ENCODE results near the gene RNGTT.

Gene RNGTT

DNA sequence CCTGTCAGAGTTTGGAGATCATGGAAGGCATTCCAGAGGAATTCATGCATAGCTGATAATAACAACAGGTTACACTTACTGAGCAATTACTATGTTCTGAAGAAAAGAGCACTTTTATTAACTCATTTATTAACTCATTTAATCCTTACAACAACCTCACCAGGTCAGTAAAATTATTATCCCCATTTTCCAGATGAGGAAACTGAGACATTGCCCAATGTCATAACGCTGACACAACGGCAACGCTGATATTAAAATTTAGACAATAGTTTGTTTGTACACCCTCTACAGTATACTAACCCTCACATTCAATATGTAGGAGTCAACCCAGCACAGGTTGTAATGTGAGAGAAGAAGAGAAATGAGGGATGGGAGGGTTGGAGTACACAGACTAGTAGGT, 105.0 kb downstream of the RNGTT start:
- TF ChIP-seq, protein P1, sequence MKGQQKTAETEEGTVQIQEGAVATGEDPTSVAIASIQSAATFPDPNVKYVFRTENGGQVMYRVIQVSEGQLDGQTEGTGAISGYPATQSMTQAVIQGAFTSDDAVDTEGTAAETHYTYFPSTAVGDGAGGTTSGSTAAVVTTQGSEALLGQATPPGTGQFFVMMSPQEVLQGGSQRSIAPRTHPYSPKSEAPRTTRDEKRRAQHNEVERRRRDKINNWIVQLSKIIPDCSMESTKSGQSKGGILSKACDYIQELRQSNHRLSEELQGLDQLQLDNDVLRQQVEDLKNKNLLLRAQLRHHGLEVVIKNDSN (IDR thresholded peaks at IDR 0.05), result no peak
- no peak for TF ChIP-seq CREB1 (IDR thresholded peaks at IDR 0.05; ENCODE audit: low read depth)
- no peak for TF ChIP-seq EGR1 (IDR thresholded peaks at IDR 0.05)
- no peak for TF ChIP-seq FOXM1 (IDR thresholded peaks at IDR 0.05; ENCODE audit: borderline replicate concordance, low read depth)
- no peak for TF ChIP-seq YY1 (IDR thresholded peaks at IDR 0.05; ENCODE audit: low read depth)
- no peak for TF ChIP-seq TAF1 (IDR thresholded peaks at IDR 0.05; ENCODE audit: low read depth)
- TF ChIP-seq TCF12 (IDR thresholded peaks at IDR 0.05; ENCODE audit: low read depth), result no peak

DNA sequence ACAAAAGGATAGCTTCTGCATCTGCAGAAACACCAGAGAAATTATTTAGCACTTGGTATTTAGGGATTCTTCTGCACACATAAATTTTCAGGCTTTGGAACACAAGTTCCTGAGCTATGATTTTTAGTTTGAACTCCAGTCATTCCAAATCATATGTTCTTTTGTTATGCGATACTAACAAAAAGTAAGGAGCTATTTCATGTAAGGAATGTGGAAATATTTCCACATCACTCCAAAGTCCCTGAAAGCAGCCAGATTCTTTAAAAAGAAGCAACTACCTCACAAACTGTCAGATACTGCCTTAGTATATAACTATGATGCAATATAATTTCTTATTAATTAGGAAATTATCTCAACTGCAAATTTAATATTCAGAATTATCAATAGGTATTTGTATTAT, 106.9 kb downstream of the RNGTT start:
- no peak for TF ChIP-seq NFIC (IDR thresholded peaks at IDR 0.05)

DNA sequence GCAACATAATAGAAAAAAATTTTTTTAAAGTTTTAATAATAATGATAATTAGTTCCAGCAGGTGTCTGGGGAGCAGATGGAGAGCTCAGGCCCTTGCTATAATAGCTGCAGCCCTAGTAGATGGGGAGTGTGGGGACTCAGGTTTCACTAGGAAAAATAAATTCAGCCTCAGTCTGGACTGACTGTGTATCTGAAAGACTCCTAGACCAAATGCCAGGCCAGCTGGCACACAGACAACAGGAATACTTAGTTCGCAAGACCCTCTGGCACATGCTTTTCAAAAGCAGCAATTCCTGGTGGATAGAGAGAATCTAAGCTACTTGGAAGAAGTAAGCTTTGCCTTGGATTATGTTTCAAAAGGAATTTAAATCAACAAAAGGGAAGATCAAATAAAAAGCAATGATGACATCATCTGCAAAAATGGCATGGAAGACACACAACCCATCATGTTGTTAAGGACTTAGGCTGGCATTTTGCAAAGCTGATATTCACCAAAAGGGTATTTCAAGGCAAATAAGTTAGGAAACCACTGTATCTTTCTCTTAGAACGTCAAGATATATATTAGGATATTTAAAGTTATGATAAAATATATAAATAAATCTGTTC, 107.8 kb downstream of the RNGTT start:
- TF ChIP-seq TEAD4 (IDR thresholded peaks at IDR 0.05), result no peak
- TF ChIP-seq FOXM1 (IDR thresholded peaks at IDR 0.05; ENCODE audit: borderline replicate concordance, low read depth), result no peak
- TF ChIP-seq TAF1 (IDR thresholded peaks at IDR 0.05; ENCODE audit: low read depth), result no peak
- no peak for TF ChIP-seq CEBPB (IDR thresholded peaks at IDR 0.05)

- no peak for TF ChIP-seq TAF1 (IDR thresholded peaks at IDR 0.05; ENCODE audit: low read depth)
- TF ChIP-seq RAD21 (IDR thresholded peaks at IDR 0.05; ENCODE audit: low read depth), result no peak
- TF ChIP-seq, protein P1 (IDR thresholded peaks at IDR 0.05), result no peak
- no peak for TF ChIP-seq EGR1 (IDR thresholded peaks at IDR 0.05)
- TF ChIP-seq CEBPB (IDR thresholded peaks at IDR 0.05), result no peak
- no peak for TF ChIP-seq NFIC (IDR thresholded peaks at IDR 0.05)
- no peak for TF ChIP-seq YY1 (IDR thresholded peaks at IDR 0.05; ENCODE audit: low read depth)
- TF ChIP-seq MAX (IDR thresholded peaks at IDR 0.05), result no peak
- no peak for TF ChIP-seq TEAD4 (IDR thresholded peaks at IDR 0.05)
- TF ChIP-seq CREB1 (IDR thresholded peaks at IDR 0.05; ENCODE audit: low read depth), result no peak
- no peak for TF ChIP-seq TCF12 (IDR thresholded peaks at IDR 0.05; ENCODE audit: low read depth)
- TF ChIP-seq EP300 (IDR thresholded peaks at IDR 0.05; ENCODE audit: borderline replicate concordance), result no peak
- no peak for TF ChIP-seq FOXM1 (IDR thresholded peaks at IDR 0.05; ENCODE audit: borderline replicate concordance, low read depth)
- no peak for TF ChIP-seq ZBTB7A (IDR thresholded peaks at IDR 0.05; ENCODE audit: low read depth)
- TF ChIP-seq REST (IDR thresholded peaks at IDR 0.05; ENCODE audit: low read depth), result no peak
Observed at GRCh38 chr6:88852775-88853174, 110.6 kb downstream of the RNGTT start.

DNA sequence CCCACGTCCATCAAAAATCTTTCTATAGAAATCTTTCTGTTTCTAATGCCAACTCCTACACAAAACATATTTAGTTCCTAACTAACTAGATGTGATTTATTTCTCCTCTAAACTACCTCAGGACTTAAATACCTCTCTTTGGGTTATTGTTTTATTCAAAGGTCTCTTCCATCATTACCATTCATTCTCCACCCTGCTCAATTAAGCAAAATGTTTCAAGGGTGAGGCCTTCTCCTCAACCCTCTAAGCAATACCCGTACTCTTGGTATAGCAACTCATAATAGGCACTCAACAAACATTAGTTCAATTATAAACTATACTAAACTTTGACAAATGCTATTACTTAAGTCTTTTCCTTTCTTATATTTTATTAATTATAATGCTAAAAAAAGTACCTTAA, 111.4 kb downstream of the RNGTT start:
- TF ChIP-seq YY1 (IDR thresholded peaks at IDR 0.05; ENCODE audit: low read depth), result no peak

DNA sequence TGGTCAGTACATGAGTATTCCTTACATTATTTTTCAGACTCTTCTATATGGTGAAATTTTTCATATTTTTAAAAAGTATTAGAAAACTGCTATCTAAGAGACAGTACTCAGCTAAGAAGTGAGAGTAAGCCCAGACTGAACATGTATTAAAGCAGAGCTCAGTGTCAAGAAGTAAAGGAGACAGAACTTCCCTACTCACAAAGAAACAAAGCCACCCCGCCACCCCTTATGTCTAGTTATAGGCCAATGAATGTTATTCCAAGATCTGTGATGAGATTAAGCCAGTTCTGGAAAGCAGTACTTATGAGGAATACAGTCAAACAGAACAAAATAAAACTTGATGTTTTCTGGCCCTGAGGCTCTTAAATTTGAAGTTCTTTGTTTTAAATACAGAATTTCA, 114.5 kb downstream of the RNGTT start:
- TF ChIP-seq CEBPB (IDR thresholded peaks at IDR 0.05) (no peak), TAF1 (IDR thresholded peaks at IDR 0.05; ENCODE audit: low read depth) (no peak)

- TF ChIP-seq TEAD4 (IDR thresholded peaks at IDR 0.05), result no peak
Observed at GRCh38 chr6:88843040-88843439, 120.4 kb downstream of the RNGTT start.

DNA sequence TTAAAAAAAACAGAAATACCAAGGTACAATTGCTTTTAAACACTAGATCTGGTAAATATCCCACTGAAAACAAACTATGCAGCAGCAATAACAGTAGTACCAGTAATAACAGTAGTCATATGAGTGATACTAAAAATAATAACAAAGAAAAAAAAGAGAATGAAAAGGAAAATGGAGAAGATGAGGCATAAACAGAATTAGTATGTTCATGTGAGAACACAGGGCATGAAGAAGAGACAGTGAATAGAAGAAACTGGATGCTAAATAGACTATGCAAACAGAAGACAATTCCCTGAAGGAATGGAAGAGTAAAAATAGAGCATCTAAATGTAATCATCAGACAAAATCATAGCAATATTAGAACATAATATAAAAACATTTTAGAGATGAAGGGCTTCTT, 121.1 kb downstream of the RNGTT start:
- TF ChIP-seq MAX (IDR thresholded peaks at IDR 0.05) (no peak), ZBTB7A (IDR thresholded peaks at IDR 0.05; ENCODE audit: low read depth) (no peak), CEBPB (IDR thresholded peaks at IDR 0.05) (no peak), YY1 (IDR thresholded peaks at IDR 0.05; ENCODE audit: low read depth) (no peak), EP300 (IDR thresholded peaks at IDR 0.05; ENCODE audit: borderline replicate concordance) (no peak), TAF1 (IDR thresholded peaks at IDR 0.05; ENCODE audit: low read depth) (no peak), EGR1 (IDR thresholded peaks at IDR 0.05) (no peak), FOXM1 (IDR thresholded peaks at IDR 0.05; ENCODE audit: borderline replicate concordance, low read depth) (no peak)
- TF ChIP-seq, protein P1 (IDR thresholded peaks at IDR 0.05), result no peak

Measured in Ishikawa (cell line).